ENCODE results near the gene SNRPA1. TPM values are rescaled to one million over a fixed set of nuclear protein-coding genes. Genes with fewer than 3 reads are reported as not detected.
"Not testable (repeated sequence)": the region's sequence is repeated elsewhere in the genome, so short reads cannot be mapped to it uniquely, and the experiment has no call there.

SNRPA1 gene
- total RNA-seq, 1 donor from 2014 or later: 98.0 TPM

DNA sequence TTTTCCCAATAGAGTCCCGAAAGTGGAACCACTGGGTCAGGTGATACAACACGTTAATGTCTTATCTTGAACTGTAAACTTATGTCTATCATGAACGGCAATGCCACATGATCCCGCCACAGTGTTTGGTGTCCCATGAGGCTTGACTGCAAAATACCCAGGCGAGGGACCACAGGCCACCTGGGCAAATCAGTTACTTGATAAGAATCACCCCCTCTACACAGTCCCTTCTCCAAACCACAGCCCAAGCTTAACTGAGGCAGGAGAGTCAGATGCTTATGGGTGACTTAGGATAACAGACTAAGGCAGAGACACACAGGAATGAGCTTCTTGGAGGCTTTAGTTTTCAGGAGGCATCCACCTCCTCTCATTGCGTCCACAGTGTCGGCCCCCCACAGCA is 42.9 kb upstream of the SNRPA1 start:
- Mint-ChIP-seq H3K36me3 (no peaks in the 10 kb centered on the region), H3K9me3 (peaks cover 13% of the 10 kb centered on the region), H3K27ac (no peak overlapping the region), H3K27me3 (ENCODE audit: insufficient read depth, low read depth) (no peaks in the 10 kb centered on the region), H3K4me1 (no peaks in the 10 kb centered on the region), H3K4me3 (no peak overlapping the region)
- no peak overlapping the region for H3K27ac ChIP-seq
- H3K9ac ChIP-seq: no peak overlapping the region
- no peak overlapping the region for H3K4me3 ChIP-seq
- no peak for TF ChIP-seq EZH2 (IDR thresholded peaks at IDR 0.05)
- no peak for TF ChIP-seq EZH2phosphoT487 (IDR thresholded peaks at IDR 0.05)
- TF ChIP-seq, protein P1, sequence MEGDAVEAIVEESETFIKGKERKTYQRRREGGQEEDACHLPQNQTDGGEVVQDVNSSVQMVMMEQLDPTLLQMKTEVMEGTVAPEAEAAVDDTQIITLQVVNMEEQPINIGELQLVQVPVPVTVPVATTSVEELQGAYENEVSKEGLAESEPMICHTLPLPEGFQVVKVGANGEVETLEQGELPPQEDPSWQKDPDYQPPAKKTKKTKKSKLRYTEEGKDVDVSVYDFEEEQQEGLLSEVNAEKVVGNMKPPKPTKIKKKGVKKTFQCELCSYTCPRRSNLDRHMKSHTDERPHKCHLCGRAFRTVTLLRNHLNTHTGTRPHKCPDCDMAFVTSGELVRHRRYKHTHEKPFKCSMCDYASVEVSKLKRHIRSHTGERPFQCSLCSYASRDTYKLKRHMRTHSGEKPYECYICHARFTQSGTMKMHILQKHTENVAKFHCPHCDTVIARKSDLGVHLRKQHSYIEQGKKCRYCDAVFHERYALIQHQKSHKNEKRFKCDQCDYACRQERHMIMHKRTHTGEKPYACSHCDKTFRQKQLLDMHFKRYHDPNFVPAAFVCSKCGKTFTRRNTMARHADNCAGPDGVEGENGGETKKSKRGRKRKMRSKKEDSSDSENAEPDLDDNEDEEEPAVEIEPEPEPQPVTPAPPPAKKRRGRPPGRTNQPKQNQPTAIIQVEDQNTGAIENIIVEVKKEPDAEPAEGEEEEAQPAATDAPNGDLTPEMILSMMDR (IDR thresholded peaks at IDR 0.05): no peak
- peaks cover 8% of the 10 kb centered on the region for H3K4me1 ChIP-seq
- no peaks in the 10 kb centered on the region for H3K79me2 ChIP-seq (ENCODE audit: low read depth)
- H3K36me3 ChIP-seq: no peaks in the 10 kb centered on the region
- H3K9me3 ChIP-seq (ENCODE audit: low read depth): no peaks in the 10 kb centered on the region
- no peak for DNase-seq (ENCODE audit: low spot score)
- no peaks in the 10 kb centered on the region for H4K20me1 ChIP-seq (ENCODE audit: low read depth)
- H2AFZ ChIP-seq (replicated peaks): no peak overlapping the region
- H3F3A ChIP-seq (ENCODE audit: low read depth): no peaks in the 10 kb centered on the region
- no peaks in the 10 kb centered on the region for H3K27me3 ChIP-seq
- H3K4me2 ChIP-seq: no peak overlapping the region

GRCh38 chr15:101333907-101334789 is 39.1 kb upstream of the SNRPA1 start:
- H3K4me3 ChIP-seq; H3K79me2 ChIP-seq (ENCODE audit: low read depth); DNase-seq (ENCODE audit: low spot score); H3K27me3 ChIP-seq; H3K36me3 ChIP-seq; H3K4me2 ChIP-seq; H3K27ac Mint-ChIP-seq; H4K20me1 ChIP-seq (ENCODE audit: low read depth); H3K27me3 Mint-ChIP-seq (ENCODE audit: insufficient read depth, low read depth); H3K27ac ChIP-seq; H3K4me3 Mint-ChIP-seq; H3K9ac ChIP-seq; H2AFZ ChIP-seq (replicated peaks); H3F3A ChIP-seq (ENCODE audit: low read depth); H3K9me3 ChIP-seq (ENCODE audit: low read depth); H3K4me1 Mint-ChIP-seq; H3K36me3 Mint-ChIP-seq; H3K4me1 ChIP-seq: not testable (repeated sequence)
- peaks cover 13% of the 10 kb centered on the region for H3K9me3 Mint-ChIP-seq

DNA sequence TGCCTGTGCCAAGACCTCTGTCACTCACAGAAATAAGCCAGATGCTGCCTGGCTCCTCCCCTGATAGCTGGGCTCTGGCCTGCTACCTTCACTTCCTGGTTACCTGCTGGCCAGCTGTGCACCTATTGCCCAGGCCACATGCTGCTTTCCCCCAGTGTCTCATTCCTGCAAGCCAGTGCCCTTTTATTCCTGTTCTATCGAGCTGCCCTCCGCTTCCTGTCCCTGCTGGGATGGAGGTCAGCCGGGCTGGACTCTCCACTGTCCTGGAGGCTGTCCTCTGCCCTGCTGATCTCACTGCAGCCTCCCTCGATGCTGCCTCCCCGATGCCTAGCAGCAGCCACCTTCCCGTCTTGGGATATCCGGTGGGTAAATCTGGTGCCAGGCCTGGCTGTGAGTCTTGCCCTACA is 37.0 kb upstream of the SNRPA1 start:
- TF ChIP-seq, protein P1 (IDR thresholded peaks at IDR 0.05): no peak
- TF ChIP-seq EZH2 (IDR thresholded peaks at IDR 0.05): no peak
- TF ChIP-seq EZH2phosphoT487 (IDR thresholded peaks at IDR 0.05): no peak
- no peaks in the 10 kb centered on the region for H3K4me1 ChIP-seq
- Mint-ChIP-seq H3K36me3 (no peaks in the 10 kb centered on the region), H3K4me3 (no peak overlapping the region), H3K9me3 (peaks cover 13% of the 10 kb centered on the region), H3K4me1 (peaks cover 5% of the 10 kb centered on the region), H3K27ac (no peak overlapping the region), H3K27me3 (ENCODE audit: insufficient read depth, low read depth) (peaks cover 7% of the 10 kb centered on the region)
- no peak overlapping the region for H3K9ac ChIP-seq
- peaks cover 4% of the 10 kb centered on the region for H3K27me3 ChIP-seq
- no peaks in the 10 kb centered on the region for H3K79me2 ChIP-seq (ENCODE audit: low read depth)
- H3K36me3 ChIP-seq: no peaks in the 10 kb centered on the region
- H3F3A ChIP-seq (ENCODE audit: low read depth): no peaks in the 10 kb centered on the region
- H3K27ac ChIP-seq: no peak overlapping the region
- H3K4me3 ChIP-seq: no peak overlapping the region
- no peak overlapping the region for H2AFZ ChIP-seq (replicated peaks)
- H3K9me3 ChIP-seq (ENCODE audit: low read depth): no peaks in the 10 kb centered on the region
- no peak for DNase-seq (ENCODE audit: low spot score)
- H3K4me2 ChIP-seq: no peak overlapping the region
- no peaks in the 10 kb centered on the region for H4K20me1 ChIP-seq (ENCODE audit: low read depth)

DNA sequence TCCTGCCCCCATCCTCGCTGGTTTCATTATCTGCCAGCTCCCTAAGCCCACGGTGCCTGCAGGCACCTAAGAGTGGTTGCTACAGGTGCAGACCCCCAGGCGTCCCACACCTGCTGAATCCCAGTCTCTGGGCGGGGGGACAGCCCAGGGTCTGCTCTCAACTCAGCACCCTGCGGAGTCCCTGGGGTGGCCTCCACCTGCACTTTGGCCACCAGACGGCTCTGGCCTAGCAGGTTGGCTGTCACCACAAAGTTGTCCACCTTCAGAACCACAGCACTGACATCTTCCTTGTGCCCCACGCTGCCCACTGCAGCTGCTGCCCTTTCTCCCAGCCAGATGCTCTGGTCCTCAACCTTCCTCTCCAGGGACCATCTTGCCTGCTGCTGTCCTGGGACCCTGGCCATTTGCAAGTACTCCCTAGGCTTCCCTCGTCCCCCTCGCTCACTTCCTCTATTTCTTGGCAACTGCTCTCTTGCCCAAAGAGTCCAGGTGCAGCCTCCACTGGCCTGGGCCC is 34.9 kb upstream of the SNRPA1 start:
- Histone ChIP-seq H3K27me3 (peaks cover 4% of the 10 kb centered on the region), H3K27ac (no peak overlapping the region), H2AFZ (replicated peaks) (no peak overlapping the region), H3K9me3 (ENCODE audit: low read depth) (no peaks in the 10 kb centered on the region), H3K4me1 (no peaks in the 10 kb centered on the region), H3K4me3 (no peak overlapping the region), H3K79me2 (ENCODE audit: low read depth) (no peaks in the 10 kb centered on the region), H3K4me2 (no peak overlapping the region), H4K20me1 (ENCODE audit: low read depth) (no peaks in the 10 kb centered on the region), H3K9ac (no peak overlapping the region), H3K36me3 (no peaks in the 10 kb centered on the region), H3F3A (ENCODE audit: low read depth) (no peaks in the 10 kb centered on the region)
- Mint-ChIP-seq H3K27me3 (ENCODE audit: insufficient read depth, low read depth) (peaks cover 12% of the 10 kb centered on the region), H3K36me3 (no peaks in the 10 kb centered on the region), H3K9me3 (peaks cover 8% of the 10 kb centered on the region), H3K4me1 (peaks cover 5% of the 10 kb centered on the region), H3K27ac (no peak overlapping the region), H3K4me3 (no peak overlapping the region)
- TF ChIP-seq, protein P1 (IDR thresholded peaks at IDR 0.05): no peak
- no peak for TF ChIP-seq EZH2 (IDR thresholded peaks at IDR 0.05)
- no peak for TF ChIP-seq EZH2phosphoT487 (IDR thresholded peaks at IDR 0.05)
- no peak for DNase-seq (ENCODE audit: low spot score)
